ENCODE results near the gene CFAP46.

- TF ChIP-seq CTCF (IDR thresholded peaks at IDR 0.05) (no peak), TCF7L2 (IDR thresholded peaks at IDR 0.05; ENCODE audit: low read depth, low read length) (no peak), POLR2AphosphoS5 (IDR thresholded peaks at IDR 0.05; ENCODE audit: low read depth, low read length) (no peak)
Measured at GRCh38 chr10:132961787-132962622, 19.6 kb upstream of the CFAP46 start.

Measured in Panc1 (cell line).